Stimulated activated CD8-positive, alpha-beta memory T cell treated with anti-CD3 and anti-CD28 coated beads, Interleukin-15, amount 100 ng/mL, for 1 hour (primary cell): ENCODE measurements around the gene GIT1.

Source experiments
- DNase-seq: peaks from one replicate; pipeline ENCODE4 v3.0.0-alpha.2; 2020; ENCODE audit warnings: low read depth

Gene GIT1

DNA sequence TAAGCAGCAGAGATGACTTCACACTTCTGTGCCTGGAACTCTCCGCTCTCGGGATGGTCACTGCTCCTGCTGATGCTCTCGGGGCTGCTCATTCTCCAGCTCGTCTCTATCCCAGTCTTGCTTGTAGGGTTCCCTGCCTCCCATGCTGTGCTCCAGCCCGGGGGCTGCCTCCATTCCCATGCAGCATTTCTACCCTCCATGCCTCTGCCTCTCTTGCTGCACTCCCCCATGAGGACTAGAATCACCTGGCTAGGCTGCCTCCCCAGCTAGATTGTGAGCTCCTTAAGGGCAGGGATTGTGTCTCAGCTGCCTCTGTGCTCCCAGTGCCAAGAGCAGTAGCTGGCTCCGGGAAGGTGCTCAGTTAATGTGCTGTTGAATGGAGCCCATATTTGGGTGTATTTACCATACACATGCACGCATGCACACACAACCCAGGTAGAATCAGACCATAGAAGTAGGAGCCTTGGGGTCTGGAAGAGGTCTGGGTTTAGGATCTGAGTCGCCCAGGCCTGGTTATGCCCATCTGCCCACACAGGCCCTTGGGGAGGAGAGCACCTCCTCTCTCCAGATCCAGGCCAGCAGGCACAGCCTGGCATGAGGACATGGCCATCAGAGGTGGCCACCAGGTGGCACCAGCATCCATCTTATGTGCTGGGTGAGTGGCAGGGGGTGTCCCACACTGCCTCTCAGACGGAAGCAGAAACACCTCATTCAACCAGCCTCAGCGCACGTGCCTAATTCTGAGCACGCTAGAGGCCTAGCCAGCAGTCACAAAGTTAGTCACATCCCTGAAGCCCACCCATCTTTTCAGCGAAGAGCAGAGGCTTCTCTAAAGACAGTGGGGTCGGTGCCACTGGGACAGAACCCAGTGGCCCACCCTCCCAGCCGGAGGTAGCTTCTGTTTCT is 9.3 kb downstream of the GIT1 start:
- DNase-seq: peak; percentile 85

DNA sequence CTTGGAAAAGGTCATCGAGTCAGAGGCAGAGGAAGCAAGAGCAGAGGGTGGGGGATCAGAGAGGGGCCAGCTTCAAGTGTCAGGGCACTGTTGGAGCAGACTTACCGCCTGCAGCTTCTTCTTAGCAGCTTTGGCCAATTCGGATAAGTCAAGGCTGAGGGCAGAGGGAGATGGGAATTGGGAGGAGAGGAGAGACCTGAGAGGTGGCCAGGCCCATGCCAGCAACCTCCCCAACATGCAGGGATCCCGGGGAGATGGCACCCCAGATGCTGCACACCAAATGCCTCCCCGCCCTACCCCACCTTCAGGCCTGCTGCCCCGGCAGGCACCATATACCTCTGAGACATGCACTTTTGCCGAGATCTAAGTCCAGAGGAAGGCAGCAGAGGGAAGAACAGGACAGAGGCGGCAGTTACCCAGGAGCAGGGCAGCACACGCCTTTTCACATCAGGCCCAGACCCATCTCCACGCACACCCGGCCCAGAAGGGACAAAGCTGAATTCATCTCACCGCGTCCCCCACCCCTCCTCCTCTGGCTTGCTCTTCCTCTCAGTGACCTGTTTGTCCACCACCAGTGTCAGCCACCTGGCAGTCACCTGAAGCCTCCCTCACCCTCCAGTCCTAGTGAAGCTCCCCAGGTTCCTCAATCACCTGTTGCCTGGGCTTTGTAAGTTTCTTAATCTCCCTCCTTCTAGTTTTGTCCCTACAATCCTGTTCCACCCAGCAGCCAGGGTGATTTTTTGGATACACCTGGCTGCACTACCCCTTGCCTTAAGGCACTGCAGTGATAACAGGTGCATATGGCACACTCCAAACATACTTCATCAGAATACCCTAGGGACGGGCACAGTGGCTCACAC is 10.6 kb downstream of the GIT1 start:
- no peak for DNase-seq

DNA sequence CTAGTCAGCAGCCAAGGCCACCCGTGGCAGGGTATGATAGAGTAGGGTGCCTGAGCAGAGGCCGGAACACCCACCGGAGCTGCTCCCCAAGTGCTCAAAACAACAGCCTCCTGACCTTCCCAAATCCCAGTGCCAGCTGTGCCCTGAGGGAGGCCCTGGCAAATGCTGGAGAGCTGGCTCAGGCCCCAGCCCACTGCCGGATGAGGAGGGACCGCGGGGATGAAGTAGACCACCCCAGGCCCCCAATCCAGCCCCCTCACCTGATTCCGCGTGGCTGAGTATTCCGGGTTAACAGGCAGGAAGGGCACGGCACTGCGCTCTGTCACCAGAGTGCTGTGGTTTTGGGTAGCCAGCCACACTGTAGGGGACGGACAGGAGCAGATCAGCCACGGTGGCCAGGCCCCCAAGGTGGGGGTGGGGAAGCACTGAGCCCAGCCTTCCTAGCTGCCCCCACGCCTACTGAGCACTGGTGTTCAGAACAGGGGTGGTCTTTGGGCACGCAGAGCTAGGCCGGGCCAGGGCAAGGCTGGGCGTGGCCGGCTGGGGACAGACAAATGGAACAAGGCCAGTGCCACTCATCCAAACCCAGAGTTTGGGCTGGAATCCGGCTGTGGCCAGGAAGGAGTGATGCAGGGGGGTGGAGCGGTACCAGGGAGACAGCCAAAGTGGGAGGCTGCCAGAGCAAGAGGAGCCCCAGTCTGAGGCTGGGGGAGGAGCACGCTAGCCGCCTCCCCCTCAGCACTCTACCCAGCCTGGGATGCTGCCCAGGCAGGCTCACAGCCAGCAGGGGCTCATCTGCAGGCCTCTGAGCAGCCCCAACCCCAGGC is 11.8 kb downstream of the GIT1 start:
- no peak for DNase-seq

DNA sequence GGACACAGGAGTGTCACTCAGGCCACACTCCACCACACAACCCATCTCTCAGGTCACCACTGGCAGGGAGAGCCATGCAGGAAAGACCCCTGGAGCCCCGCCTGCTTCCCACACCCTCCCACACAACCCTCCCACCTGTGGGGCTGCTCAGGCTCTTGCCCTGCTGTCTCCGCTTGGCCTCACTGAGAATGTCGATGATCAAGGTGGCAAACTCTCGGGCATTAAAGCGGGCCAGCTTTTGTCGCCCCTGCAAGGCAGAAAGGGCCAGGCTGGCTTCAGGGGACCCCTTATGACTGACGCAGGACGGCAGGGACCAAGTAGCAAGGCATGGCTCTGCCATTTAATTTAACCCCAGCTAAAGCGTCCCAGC is 12.5 kb downstream of the GIT1 start:
- no peak for DNase-seq

- DNase-seq: no peak
Measured at GRCh38 chr17:29576214-29577000, 13.0 kb downstream of the GIT1 start.

- no peak for DNase-seq
Measured at GRCh38 chr17:29575511-29576213, 13.8 kb downstream of the GIT1 start.

GRCh38 chr17:29574732-29575510 is 14.5 kb downstream of the GIT1 start:
- no peak for DNase-seq

- no peak for DNase-seq
Measured at GRCh38 chr17:29573871-29574731, 15.3 kb downstream of the GIT1 start.

GRCh38 chr17:29573558-29573869 is 15.9 kb downstream of the GIT1 start:
- DNase-seq: no peak

DNA sequence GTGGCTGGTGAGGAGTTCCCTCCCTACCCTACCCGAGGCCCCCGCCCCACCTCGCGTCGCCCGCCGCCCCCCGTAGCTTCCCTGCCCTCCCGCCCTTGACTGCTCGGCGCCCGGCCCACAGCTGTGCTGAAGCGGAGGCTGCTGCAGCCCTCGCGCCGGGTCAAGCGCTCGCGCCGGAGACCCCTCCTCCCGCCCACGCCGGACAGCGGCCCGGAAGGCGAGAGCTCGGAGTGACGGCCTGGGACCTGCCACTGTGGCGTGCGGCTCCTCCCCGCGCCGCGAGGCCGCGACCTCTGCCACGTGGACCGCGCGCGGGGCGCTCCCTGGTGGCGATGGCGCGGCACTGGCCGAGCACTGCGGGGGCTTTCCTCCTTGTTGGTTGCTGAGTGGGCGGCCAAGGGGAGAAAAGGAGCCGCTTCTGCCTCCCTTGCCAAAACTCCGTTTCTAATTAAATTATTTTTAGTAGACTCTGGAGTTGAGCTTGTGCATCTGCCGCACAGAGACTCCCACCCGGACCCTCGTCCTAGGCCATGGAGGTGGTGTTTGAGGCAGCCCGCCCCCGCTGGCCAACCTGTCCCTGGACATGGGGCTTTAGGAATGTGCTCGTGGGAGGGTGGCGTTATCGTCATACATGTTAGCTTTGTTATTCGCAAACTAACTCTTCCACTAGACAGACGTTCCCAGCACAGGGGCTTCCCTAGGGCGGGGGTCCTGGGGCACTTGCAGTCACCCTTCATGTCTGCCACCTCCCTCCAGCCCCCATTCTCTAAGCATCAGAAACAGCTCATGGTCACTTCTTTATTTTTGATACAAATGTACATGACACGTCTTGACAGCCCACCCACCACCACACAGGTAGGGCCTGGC is 16.5 kb downstream of the GIT1 start:
- peak; percentile 37 for DNase-seq

DNA sequence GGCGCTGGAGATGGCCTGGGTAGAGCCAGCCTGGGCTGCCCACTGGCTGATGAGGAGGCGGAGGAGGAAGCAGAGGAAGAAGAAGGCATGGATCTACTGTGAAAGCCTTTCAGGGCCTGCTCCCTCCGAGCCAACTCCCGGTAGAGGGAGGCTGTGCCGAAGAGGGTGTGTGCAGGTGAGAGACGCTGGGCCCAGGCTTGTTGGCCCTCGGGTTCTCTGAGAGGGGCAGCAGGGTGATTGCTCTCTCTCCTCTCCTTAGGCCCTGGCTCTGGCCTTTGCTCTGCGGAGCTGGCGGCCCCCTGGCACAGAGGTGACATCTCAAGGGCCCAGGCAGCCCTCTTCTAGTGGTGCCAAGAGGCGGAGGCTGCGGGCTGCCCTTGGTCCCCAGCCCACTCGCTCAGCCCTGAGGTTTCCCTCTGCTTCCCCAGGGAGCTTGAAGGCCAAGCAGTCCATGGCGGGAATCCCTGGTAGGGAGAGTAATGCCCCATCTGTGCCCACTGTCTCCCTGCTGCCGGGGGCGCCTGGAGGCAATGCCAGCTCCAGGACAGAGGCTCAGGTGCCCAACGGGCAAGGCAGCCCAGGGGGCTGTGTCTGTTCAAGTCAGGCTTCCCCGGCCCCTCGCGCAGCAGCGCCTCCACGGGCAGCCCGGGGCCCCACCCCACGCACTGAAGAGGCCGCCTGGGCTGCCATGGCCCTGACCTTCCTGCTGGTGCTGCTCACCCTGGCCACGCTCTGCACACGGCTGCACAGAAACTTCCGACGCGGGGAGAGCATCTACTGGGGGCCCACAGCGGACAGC is 17.4 kb downstream of the GIT1 start:
- no peak for DNase-seq

GRCh38 chr17:29571486-29571882 is 18.0 kb downstream of the GIT1 start:
- DNase-seq: no peak

GRCh38 chr17:29570521-29570920 is 18.9 kb downstream of the GIT1 start:
- DNase-seq: no peak

DNA sequence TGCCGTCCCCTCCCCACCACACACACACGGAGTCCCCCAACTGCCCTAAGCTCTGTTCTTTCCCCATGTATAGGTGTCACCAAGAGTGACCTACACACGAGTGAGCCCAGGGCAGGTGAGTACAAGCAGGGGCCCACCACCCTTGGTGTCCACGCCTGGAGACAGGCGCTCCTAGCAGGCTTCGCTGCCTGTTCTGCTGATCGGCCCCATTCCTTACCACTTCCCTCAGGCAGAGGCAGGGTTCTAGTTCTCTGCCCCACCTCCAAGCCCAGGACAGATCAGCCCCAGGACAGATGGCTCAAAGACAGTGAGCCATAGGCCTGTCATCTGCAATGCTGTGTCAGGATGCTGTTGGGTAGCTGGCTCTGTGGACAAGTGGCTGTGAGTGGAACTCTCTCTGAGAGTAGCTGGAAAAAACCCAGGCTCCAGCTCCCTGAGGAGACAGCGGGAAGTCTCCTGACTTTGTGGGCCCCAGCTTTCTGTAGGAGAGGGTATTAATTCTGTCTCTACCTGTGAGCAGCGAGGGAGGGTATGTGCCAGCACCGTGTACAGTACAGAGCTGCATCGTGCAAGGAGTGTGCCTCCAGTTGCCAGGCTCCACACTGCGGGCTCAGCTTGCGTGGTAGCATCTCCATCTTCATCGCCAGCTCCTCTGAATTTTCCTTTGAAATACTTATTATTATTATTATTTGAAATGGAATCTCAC is 20.1 kb downstream of the GIT1 start:
- no peak for DNase-seq

GRCh38 chr17:29568331-29569244 is 20.9 kb downstream of the GIT1 start, which contains the start of gene TP53I13:
TP53I13 (plus strand) TSS chr17:29568701; CDS start chr17:29568759, 58 bp downstream.
- peak; percentile 87 for DNase-seq
